ENCODE data around the gene PSORS1C2. TPM values are rescaled to one million over a fixed set of nuclear protein-coding genes. Genes with fewer than 3 reads are reported as not detected.

Gene PSORS1C2
- total and polyA plus RNA-seq, 4 donors, result not detected

DNA sequence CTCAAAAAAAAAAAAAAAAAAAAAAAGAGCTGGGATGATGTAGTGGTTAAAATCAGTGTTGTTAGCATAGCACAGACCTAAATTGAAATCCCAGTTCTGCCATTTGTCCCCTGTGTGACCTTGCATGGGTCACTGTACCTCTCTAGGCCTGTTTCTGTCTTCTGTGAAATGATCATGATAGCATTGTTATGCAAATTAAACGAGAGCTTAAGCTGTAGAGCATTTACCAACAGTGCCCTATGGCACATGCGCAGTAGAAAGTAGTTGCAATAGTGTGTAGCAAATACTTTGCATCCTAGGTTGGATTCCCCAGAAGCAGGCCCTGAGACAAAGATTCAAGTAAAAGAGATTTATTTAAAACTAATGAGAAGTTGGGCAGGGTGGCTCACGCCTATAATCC, 7.3 kb downstream of the PSORS1C2 start (continued):
- TF ChIP-seq, protein P1, sequence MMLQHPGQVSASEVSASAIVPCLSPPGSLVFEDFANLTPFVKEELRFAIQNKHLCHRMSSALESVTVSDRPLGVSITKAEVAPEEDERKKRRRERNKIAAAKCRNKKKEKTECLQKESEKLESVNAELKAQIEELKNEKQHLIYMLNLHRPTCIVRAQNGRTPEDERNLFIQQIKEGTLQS (IDR thresholded peaks at IDR 0.05), result no peak
- no peak for TF ChIP-seq HNF4G (IDR thresholded peaks at IDR 0.05)
- TF ChIP-seq, protein P2, sequence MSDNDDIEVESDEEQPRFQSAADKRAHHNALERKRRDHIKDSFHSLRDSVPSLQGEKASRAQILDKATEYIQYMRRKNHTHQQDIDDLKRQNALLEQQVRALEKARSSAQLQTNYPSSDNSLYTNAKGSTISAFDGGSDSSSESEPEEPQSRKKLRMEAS (IDR thresholded peaks at IDR 0.05), result no peak

DNA sequence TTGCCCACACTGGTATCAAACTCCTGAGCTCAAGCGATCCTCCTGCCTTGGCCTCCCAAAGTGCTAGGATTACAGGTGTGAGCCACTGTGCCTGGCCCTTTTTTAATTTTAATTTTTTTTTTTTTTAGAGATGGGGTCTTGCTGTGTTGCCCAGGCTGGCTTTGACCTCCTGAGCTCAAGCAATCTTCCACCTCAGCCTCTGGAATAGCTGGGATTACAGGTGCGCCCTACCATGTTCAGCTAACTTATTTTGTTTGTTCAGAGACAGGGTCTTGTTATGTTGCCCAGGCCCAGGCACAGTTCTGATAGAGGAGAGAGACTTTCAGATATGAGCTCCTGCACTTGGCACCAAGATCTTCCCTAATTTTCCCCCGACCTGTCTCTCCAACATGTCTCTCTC, 8.1 kb downstream of the PSORS1C2 start:
- H3K36me3 ChIP-seq (ENCODE audit: control insufficient read depth in 4 of 4, insufficient read depth in 3 of 4, low read depth in 1 of 4, low read length in 3 of 4), result no peaks in the 10 kb centered on the region
- WGBS, result 92% methylated on average over 3 of the region's 3 CpGs
- no peak overlapping the region for H3K9ac ChIP-seq (ENCODE audit: low read depth in 1 of 2, low read length in 2 of 2)
- H3K4me3 ChIP-seq (ENCODE audit: low read depth in 1 of 3, low read length in 3 of 3), result no peak overlapping the region
- no peaks in the 10 kb centered on the region for H3K27me3 ChIP-seq (ENCODE audit: control insufficient read depth in 4 of 4, insufficient read depth in 4 of 4, low read length in 3 of 4)
- TF ChIP-seq HNF4G (IDR thresholded peaks at IDR 0.05), result no peak
- TF ChIP-seq SP1 (IDR thresholded peaks at IDR 0.05), result no peak
- TF ChIP-seq EGR1 (IDR thresholded peaks at IDR 0.05; ENCODE audit: low read depth in 2 of 2), result no peak
- TF ChIP-seq FOXA1 (IDR thresholded peaks at IDR 0.05), result no peak
- TF ChIP-seq, protein P3, sequence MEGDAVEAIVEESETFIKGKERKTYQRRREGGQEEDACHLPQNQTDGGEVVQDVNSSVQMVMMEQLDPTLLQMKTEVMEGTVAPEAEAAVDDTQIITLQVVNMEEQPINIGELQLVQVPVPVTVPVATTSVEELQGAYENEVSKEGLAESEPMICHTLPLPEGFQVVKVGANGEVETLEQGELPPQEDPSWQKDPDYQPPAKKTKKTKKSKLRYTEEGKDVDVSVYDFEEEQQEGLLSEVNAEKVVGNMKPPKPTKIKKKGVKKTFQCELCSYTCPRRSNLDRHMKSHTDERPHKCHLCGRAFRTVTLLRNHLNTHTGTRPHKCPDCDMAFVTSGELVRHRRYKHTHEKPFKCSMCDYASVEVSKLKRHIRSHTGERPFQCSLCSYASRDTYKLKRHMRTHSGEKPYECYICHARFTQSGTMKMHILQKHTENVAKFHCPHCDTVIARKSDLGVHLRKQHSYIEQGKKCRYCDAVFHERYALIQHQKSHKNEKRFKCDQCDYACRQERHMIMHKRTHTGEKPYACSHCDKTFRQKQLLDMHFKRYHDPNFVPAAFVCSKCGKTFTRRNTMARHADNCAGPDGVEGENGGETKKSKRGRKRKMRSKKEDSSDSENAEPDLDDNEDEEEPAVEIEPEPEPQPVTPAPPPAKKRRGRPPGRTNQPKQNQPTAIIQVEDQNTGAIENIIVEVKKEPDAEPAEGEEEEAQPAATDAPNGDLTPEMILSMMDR (IDR thresholded peaks at IDR 0.05; ENCODE audit: low read depth, low read length, missing input control), result no peak
- TF ChIP-seq HNF4A (conservative IDR thresholded peaks at IDR 0.05), result no peak
- no peak for TF ChIP-seq RAD21 (IDR thresholded peaks at IDR 0.05)
- TF ChIP-seq YY1 (IDR thresholded peaks at IDR 0.05), result no peak
- TF ChIP-seq GABPA (IDR thresholded peaks at IDR 0.05 in 1 of 2, conservative IDR thresholded peaks at IDR 0.05 in 1 of 2), result no peak
- no peak for TF ChIP-seq ZBTB33 (IDR thresholded peaks at IDR 0.05)
- TF ChIP-seq, protein P2 (IDR thresholded peaks at IDR 0.05), result no peak
- no peak for TF ChIP-seq JUND (IDR thresholded peaks at IDR 0.05)
- TF ChIP-seq, protein P1 (IDR thresholded peaks at IDR 0.05), result no peak
- no peak for TF ChIP-seq FOXA2 (IDR thresholded peaks at IDR 0.05)
- TF ChIP-seq REST (IDR thresholded peaks at IDR 0.05), result no peak
- no peak for TF ChIP-seq NR2F2 (IDR thresholded peaks at IDR 0.05)
- TF ChIP-seq TAF1 (conservative IDR thresholded peaks at IDR 0.05), result no peak
- TF ChIP-seq RXRA (IDR thresholded peaks at IDR 0.05), result no peak
- H3K9me3 ChIP-seq (ENCODE audit: control insufficient read depth in 4 of 4, low read length in 3 of 4), result no peaks in the 10 kb centered on the region
- no peak overlapping the region for H3K27ac ChIP-seq (ENCODE audit: low read depth in 1 of 2, low read length in 2 of 2)
- no peak for DNase-seq (ENCODE audit: low spot score)
- H3K4me1 ChIP-seq (ENCODE audit: control insufficient read depth in 4 of 4, insufficient read depth in 4 of 4, low read length in 3 of 4), result no peaks in the 10 kb centered on the region

Data from liver (tissue), 9 donors.